Measurements from ENCODE around the gene ZNF423.

ZNF423 gene

DNA sequence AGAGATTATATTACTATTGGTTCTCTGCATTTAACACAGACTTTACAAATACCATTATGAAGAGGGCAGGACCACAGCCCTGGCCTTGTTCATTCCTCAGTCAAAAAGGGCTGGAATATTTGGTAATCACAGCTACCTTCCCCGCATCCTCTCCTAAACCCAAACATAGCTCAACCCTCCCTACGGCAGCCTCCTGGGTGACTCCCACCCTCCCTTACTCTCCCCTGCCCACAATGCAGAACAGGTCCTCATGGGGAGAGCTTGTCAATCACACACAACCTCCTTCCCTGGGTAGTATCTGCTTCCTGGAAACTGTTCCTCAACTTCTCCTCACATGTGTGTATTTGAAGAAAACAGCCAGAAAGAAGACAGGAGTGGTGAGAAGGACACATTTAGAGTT, 258.1 kb downstream of the ZNF423 start:
- TF ChIP-seq, protein P1, sequence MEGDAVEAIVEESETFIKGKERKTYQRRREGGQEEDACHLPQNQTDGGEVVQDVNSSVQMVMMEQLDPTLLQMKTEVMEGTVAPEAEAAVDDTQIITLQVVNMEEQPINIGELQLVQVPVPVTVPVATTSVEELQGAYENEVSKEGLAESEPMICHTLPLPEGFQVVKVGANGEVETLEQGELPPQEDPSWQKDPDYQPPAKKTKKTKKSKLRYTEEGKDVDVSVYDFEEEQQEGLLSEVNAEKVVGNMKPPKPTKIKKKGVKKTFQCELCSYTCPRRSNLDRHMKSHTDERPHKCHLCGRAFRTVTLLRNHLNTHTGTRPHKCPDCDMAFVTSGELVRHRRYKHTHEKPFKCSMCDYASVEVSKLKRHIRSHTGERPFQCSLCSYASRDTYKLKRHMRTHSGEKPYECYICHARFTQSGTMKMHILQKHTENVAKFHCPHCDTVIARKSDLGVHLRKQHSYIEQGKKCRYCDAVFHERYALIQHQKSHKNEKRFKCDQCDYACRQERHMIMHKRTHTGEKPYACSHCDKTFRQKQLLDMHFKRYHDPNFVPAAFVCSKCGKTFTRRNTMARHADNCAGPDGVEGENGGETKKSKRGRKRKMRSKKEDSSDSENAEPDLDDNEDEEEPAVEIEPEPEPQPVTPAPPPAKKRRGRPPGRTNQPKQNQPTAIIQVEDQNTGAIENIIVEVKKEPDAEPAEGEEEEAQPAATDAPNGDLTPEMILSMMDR (conservative IDR thresholded peaks at IDR 0.05), result no peak
- H3K27ac ChIP-seq, result no peak overlapping the region

DNA sequence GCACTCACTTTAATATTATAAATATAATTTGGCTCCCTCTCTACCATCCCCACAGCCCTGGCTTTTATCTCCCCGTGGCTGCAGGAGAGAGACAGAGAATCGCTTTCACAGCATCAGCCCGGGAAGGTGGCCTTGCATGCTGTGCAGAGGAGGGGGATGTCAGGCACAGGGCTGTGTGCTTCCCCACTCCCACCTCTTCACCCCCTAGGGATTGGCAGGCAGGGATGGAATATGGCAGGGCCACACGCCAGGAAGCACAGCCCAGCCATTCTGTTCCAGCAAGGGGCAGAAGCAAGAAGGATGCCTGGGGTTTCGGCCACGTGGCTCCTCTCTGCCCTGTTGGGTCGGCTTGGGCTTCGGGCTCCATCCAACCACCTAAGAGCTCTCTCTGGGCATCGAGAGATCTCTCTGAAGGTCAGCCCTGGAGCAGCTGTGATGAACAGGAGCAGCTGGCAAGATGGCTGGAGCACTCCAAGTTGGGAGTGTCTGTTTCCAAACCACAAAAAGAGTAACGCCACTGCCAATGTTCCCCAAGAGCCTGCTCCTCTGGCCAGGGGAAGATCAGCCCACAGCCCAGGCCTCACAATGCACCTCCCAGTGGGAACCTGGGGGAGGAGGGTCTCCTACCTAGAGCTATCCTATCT, 259.1 kb downstream of the ZNF423 start:
- no peak overlapping the region for H3K27ac ChIP-seq
- TF ChIP-seq, protein P1 (conservative IDR thresholded peaks at IDR 0.05), result no peak

DNA sequence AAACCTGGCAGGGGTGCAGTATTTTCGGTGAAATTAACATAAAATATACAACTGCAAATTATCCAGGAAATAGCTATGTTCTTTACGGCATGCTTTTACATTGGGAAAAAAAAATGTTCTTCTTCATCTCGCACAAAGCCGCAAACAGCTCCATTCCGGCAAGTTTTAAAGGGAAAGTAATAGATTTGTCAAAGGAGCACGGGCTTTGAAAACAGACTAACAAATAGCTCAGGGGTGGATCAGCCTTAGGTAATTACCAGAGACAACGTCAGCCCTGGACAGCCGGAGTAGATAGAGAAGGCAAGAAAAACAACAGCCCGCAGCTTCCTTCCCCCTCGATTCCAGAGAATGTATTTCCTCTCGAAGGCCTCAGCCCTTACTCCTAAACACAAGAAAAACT, 259.8 kb downstream of the ZNF423 start:
- TF ChIP-seq, protein P1 (conservative IDR thresholded peaks at IDR 0.05), result no peak
- H3K27ac ChIP-seq, result no peak overlapping the region

DNA sequence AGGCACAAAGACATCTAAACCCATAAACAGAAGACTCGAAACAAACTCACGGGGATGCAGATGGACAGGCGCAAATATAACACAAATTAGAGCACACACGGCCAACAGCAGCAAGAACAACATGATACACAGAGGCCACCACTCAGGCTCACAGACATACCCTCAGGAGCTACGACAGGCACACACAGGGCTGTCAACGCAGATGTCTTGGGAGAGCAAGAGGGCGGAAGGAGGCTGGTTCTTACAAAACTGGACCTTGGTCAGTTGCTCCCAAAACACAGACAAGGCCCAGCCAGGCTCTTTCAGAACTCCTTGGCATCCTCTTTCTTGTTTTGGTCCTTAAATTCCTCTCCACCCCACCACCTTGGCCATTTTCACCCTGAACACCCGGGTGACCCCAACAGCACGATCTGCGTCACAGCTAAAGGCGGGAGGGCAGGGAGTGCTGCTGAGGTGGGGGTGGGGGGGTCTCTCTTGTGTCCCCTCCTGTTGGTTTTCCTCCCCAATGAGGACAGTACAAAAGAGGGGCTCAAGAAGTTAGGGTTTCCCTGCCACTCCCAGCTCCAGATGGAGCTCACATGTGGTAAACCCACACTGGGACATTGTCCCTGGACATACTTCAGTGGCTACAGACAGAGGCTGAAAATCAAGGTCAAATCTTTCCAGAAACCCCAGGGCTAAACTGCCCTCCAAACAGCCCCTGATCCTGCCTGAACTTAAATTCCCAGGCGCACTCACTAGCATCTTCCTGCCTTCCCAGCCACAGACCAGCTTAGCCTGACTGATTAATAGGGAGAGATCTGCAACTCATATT, 261.0 kb downstream of the ZNF423 start:
- TF ChIP-seq, protein P1 (conservative IDR thresholded peaks at IDR 0.05), result no peak
- H3K27ac ChIP-seq, result no peak overlapping the region

DNA sequence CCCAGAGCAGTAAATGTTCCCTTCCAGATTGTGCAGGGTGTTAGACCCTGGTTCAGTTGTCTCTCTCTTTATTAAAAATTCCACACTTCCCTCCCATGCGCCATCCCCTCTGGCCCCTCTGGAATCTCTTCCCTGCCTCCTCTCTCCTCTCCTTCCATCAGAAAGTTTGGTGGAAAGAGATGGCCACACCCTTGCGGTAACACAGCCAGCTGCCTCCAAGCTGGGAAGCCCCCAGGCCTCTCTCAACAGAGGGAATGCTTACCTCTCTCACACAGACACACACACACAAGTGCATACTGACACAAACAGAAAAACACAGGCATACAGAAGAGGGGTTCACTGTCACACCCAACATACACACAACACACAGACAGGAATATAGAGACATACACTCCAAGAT, 261.8 kb downstream of the ZNF423 start:
- TF ChIP-seq, protein P1 (conservative IDR thresholded peaks at IDR 0.05), result no peak
- H3K27ac ChIP-seq, result no peak overlapping the region

DNA sequence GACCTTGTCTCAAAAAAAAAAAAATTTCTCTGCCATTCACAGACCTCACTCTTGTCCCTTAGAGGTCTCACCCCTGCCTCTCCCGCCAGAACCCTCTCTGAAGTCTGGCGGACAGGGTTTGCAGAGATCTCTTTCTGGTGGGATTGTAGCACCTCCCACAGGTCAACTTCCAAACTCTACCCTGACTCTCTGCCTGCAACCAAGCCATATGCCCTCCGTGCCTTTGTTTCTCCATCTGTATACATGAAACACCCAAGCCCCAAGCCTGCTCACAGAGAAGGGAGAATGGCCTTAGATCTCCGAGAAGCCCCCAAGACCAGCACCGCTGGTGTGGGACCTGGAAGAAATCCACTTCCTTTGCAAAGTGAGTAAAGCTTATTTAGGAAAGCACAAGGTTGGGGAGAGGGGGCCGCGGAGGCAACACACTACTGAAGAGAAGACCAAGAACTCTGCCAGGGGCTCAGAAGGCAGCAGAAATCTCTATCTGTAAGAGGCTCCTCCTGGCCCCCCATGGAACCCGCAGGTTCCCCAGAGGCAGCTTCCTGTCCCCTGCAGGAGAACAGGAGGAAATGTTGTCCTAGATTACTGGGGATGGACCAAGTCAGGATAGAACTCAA, 262.4 kb downstream of the ZNF423 start:
- TF ChIP-seq, protein P1 (conservative IDR thresholded peaks at IDR 0.05), result no peak
- no peak overlapping the region for H3K27ac ChIP-seq

Data from VCaP (cell line).